Esophagus mucosa (tissue), 1 donor: ENCODE measurements around the gene CEP20. TPM values are rescaled to one million over a fixed set of nuclear protein-coding genes. Genes with fewer than 3 reads are reported as not detected.

Source experiments
- ATAC-seq: fragments of 200-7000 bp; cut with Tn5 transposase; one replicate; pipeline ENCODE4 v1.9.1; 2020
- total RNA-seq: library from RNA; stranded (reverse); gene quantifications from one replicate; pipeline ENCODE4 v1.2.4, GENCODE V29; 2023
- donor health status: DM: yes; HTN: yes; CAD: no.

The CEP20 gene
- total RNA-seq, 1 donor from 2014 or later = 36.5 TPM

DNA sequence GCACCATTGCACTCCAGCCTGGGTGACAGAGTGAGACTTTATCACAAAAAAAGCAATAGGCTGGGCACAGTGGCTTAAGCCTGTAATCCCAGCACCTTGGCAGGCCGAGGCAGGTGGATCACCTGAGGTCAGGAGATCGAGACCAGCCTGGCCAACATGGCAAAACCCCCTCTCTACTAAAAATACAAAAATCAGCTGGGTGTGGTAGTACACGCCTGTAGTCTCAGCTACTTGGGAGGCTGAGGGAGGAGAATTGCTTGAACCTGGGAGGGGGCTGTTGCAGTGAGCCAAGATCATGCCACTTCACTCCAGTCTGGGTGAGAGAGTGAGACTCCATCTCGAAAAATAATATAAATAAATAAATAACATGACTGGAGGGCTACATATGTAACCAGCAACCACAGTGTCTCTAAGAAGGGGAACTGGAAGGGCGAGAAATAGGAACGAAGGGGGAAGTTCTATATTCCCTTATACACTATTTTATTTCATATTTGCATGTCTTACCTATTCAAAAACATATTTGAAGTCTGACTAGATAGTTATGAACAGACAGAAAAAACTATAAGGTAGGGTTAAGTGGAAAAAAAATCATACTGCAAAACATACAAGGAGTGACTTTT is 57.5 kb downstream of the CEP20 start:
- no peak for ATAC-seq

DNA sequence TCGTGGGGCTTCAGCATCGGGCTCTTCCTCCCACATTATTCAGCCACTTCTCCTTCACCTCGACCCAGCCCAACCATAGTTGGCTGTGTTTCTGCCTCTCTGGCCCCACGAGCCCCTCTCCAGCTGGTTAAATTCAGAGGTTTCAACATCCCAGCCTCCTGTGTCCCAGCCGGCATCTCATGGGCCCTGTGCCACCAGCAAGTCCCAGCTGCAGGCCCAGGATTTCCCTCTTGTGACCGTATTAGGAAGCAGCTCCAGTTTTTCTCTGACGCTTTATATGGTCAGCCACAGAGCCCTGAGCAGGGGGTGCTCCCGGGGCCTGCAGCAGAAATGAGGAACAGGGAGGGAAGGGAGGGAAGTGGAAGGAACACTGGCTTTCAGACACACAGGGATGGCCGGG is 58.9 kb downstream of the CEP20 start:
- ATAC-seq = no peak

DNA sequence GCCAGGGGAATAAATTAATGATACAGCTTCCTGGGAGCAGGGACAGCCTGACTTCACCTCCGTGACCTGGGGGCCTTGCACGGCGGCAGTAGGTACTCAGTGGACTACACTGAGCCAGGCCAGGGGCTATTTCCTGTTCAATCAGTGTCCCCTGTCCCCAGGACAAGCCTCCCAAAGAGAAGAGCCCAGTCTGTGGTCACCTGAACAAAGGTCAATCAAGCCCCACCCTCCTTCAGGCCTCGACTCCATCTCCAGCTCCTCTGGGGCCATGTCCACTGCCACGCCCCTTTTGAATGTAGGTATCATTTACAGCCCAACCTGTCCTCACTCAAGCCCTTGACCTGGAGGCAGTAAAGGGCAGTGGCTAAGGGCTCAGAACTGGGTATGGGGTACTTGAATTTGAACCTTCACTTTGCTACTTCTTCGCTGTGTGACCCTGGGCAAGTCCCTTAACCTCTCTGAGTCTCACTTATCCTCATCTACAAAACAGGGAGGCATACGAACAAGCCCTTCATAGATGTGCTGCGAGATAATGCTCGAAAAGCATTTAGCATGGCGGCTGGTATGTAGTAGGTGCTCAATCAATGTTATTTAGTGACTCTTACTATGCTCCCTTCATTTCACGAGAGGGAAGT is 60.6 kb downstream of the CEP20 start:
- no peak for ATAC-seq

DNA sequence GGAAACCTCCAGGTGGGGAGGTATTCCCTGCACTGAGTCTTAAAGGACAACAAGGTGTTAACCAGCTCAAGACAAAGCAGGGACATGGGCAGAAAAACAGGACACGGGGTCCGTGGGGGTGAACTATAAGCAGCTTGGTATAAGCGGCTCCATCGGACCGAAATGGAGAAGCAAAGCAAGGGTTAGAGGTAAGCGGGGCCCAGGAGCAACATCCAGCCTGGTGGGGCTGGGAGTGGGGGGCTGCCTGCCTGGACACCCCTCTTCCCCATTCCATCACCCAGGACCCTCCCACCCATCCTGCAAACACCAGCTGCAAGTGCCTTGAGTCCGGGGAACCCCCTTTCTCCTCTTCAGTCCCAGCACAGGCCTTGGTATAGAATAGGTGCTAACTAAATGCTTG is 61.1 kb downstream of the CEP20 start:
- ATAC-seq = no peak

DNA sequence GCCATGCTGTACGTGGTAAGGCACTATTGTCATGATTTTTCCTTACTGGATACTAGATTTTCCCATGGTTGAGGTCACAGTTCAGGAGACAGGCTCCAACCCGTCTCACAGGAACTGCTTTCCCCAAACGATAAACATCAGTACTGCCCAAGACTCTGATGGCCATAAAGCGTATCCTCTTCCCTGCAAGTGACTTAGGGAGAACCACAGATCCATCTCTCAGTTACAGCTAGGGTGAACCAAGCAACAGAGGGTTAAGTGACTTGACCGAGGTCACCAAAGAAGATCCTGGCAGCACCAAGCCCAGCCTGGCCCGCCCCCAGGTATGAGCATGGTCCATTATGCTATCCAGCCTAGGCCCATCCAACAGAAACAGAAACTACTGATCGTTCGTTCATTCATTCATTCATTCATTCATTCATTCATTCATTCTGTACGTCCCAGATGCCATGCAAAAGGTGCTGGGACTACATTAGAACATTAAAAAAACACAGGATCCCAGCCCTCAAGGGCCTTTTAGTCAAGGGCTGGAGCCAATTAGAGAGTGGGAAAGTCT is 62.6 kb downstream of the CEP20 start:
- ATAC-seq = no peak

DNA sequence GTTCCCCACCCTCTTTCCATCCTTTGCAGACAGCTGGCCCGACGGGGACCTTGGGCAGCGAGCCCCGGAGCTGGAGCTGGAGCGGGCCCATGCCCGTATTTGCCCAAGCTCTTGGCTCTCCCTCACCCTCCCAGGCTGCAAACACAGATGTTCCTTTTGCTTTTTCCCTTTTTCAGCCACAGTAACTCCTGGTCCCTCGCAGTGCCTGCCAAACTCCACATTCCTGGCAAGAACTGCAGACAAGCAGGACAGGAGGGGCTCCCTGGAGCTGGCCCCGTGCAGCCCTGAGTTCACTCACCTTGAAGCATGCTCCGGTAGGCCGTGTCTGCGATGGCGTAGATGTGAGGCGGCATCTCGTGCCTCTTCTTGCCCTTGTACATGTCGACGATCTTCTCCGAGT is 65.4 kb downstream of the CEP20 start:
- no peak for ATAC-seq

DNA sequence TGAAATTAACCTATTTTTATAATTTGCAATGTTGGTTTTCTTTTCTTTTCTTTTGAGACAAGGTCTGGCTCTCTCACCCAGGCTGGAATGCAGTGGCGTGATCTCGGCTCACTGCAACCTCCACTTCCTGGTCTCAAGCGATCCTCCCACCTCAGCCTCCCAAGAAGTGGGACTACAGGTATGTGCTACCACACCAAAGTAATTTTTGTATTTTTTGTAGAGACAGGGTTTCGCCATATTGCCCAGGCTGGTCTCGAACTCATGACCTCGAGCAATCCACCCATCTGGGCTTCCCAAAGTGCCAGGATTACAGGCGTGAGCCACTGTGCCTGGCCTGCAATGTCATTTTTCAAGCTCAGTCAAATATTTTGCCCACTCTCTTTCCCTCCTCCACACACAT is 67.6 kb downstream of the CEP20 start:
- ATAC-seq = no peak

DNA sequence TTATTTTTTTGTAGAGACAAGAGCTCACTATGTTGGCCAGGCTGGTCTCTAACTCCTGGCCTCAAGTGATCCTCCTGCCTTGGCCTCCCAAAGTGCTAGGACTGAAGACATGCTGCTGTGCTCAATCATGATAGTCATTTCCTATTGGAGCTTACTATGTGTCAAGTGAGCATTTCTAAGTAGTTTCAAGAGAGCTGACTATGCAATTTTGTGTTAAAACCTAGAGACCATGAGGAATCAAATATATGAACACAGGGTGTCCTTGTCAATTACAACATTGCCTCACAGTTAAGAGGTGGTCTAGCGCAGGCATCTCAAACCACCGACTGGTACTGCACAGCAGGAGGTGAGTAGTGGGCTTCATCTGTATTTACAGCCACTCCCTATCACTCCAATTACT is 69.4 kb downstream of the CEP20 start:
- no peak for ATAC-seq

DNA sequence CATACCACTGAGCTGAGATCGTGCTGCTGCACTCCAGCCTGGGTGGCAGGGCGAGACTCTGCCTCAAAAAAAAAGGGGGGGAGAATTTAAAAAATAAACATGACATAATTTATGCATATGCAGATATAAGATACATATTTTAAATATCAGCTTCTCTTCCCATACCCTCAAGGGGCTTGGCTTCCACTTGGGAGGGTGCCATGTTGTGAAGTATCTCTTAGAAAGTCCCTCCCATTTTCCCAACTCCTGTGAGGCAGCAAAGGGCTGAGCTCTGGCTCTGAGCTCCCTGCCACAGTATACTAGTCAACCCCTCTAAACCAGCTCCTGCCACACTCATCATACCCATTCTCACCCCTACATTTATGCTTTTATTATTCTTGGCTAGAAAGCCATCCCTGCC is 71.0 kb downstream of the CEP20 start:
- ATAC-seq = no peak

DNA sequence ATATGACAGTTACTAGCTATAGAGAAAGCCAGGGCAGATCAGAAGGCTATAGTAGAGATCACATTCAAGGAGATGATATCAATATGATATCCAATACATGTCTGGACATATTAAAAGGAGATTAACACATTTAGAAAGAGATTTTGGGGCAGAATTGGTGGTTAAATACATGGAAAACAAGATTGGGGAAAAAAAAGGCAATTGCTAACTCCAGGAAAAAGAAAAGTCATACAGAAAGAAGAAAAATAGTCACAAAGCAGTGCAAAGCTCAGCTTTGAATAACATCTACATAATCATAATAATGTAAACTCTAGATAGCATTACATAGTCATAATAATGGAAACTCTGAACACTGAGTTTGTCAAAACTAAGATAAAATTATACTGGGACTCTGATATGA is 72.2 kb downstream of the CEP20 start:
- ATAC-seq = no peak

Other genes starting within 250 kb of the CEP20 start
- 32.4 TPM for gene MARF1, start 245.4 kb downstream of the CEP20 start, total RNA-seq
- 42.0 TPM for gene NDE1, start 238.4 kb downstream of the CEP20 start, total RNA-seq
- 21.6 TPM for gene MYH11, start 31.6 kb downstream of the CEP20 start, total RNA-seq
- gene ABCC1, start 61.0 kb upstream of the CEP20 start, total RNA-seq = 33.9 TPM